Measurements from ENCODE around the gene EXOSC3. TPM values are rescaled to one million over a fixed set of nuclear protein-coding genes. Genes with fewer than 3 reads are reported as not detected.

EXOSC3 gene
- total RNA-seq, 4 donors from 2014 or later = 19.7 to 39.7 (median 34.0) TPM

GRCh38 chr9:37730839-37731238, 54.0 kb downstream of the EXOSC3 start:
- no peak for DNase-seq (ENCODE audit: low spot score in 2 of 2)
- Histone ChIP-seq H3K4me1 (no peaks in the 10 kb centered on the region), H3K36me3 (no peaks in the 10 kb centered on the region), H3K27ac (no peak overlapping the region), H3K9me3 (no peaks in the 10 kb centered on the region), H3K27me3 (peaks cover 5% of the 10 kb centered on the region), H3K4me3 (no peak overlapping the region)
- TF ChIP-seq POLR2AphosphoS5 (IDR thresholded peaks at IDR 0.05) = no peak
- no peak for TF ChIP-seq POLR2A (IDR thresholded peaks at IDR 0.05)
- TF ChIP-seq CTCF (IDR thresholded peaks at IDR 0.05) = no peak
- TF ChIP-seq EP300 (IDR thresholded peaks at IDR 0.05) = no peak
- 64% methylated on average over 5 of the region's 5 CpGs for WGBS

GRCh38 chr9:37730256-37730655, 54.6 kb downstream of the EXOSC3 start:
- TF ChIP-seq EP300 (IDR thresholded peaks at IDR 0.05) = no peak
- no peak for TF ChIP-seq CTCF (IDR thresholded peaks at IDR 0.05)
- no peak for TF ChIP-seq POLR2AphosphoS5 (IDR thresholded peaks at IDR 0.05)
- TF ChIP-seq POLR2A (IDR thresholded peaks at IDR 0.05) = no peak
- Histone ChIP-seq H3K27me3 (peaks cover 5% of the 10 kb centered on the region), H3K4me3 (no peak overlapping the region), H3K36me3 (no peaks in the 10 kb centered on the region), H3K27ac (no peak overlapping the region), H3K4me1 (no peaks in the 10 kb centered on the region), H3K9me3 (no peaks in the 10 kb centered on the region)
- no peak for DNase-seq (ENCODE audit: low spot score in 2 of 2)
- 77% methylated on average over 3 of the region's 3 CpGs for WGBS

Other genes with a start within 250 kb of the EXOSC3 start
- 1 to 10 TPM; 2.7 to 4.7 (median 3.2) TPM for gene FBXO10, start 208.7 kb downstream of the EXOSC3 start, total RNA-seq
- 10 to 100 TPM; 44.3 to 82.1 (median 76.0) TPM for gene TOMM5, start 192.5 kb downstream of the EXOSC3 start, total RNA-seq
- 10 to 100 TPM in 3 of 4 donors, 1 to 10 TPM in 1; 7.9 to 15.4 (median 11.2) TPM for gene FRMPD1, start 134.1 kb downstream of the EXOSC3 start, total RNA-seq
- 10 to 100 TPM in 1 of 4 donors, 1 to 10 TPM in 3; 3.8 to 25.3 (median 8.9) TPM for gene TRMT10B, start 31.3 kb downstream of the EXOSC3 start, total RNA-seq
- gene DCAF10, start 15.7 kb upstream of the EXOSC3 start, total RNA-seq = 10 to 100 TPM; 21.7 to 47.6 (median 26.6) TPM
- gene SLC25A51, start 119.1 kb upstream of the EXOSC3 start, total RNA-seq = 10 to 100 TPM; 21.0 to 31.6 (median 26.1) TPM